HG03571 (cell line): Measurements from ENCODE around the gene ZNF138.

Source experiments
- ATAC-seq: cut with Tn5 transposase; IDR thresholded peaks from one replicate; pipeline ENCODE4 v1.9.1; 2021; ENCODE audit not compliant: unreplicated experiment

Gene ZNF138

GRCh38 chr7:64874562-64875250, 80.5 kb downstream of the ZNF138 start:
- no peak for ATAC-seq

- ATAC-seq = no peak
These were observed 81.0 kb downstream of the ZNF138 start for GRCh38 chr7:64875258-64875657.

GRCh38 chr7:64875658-64876406, 81.6 kb downstream of the ZNF138 start:
- ATAC-seq = no peak

GRCh38 chr7:64876792-64877713, 82.8 kb downstream of the ZNF138 start:
- ATAC-seq = no peak

- ATAC-seq = no peak
These were observed 83.7 kb downstream of the ZNF138 start for GRCh38 chr7:64877714-64878610.

- no peak for ATAC-seq
These were observed 84.5 kb downstream of the ZNF138 start for GRCh38 chr7:64878684-64879083.

GRCh38 chr7:64879086-64879730, 85.0 kb downstream of the ZNF138 start:
- ATAC-seq = no peak

GRCh38 chr7:64879800-64880199, 85.6 kb downstream of the ZNF138 start:
- ATAC-seq = no peak

GRCh38 chr7:64880322-64881297, 86.4 kb downstream of the ZNF138 start:
- ATAC-seq = no peak

- no peak for ATAC-seq
These were observed 87.4 kb downstream of the ZNF138 start for GRCh38 chr7:64881461-64882287.

GRCh38 chr7:64882341-64883112, 88.3 kb downstream of the ZNF138 start:
- no peak for ATAC-seq
